ENCODE results near the gene FAT3.

Gene FAT3

DNA sequence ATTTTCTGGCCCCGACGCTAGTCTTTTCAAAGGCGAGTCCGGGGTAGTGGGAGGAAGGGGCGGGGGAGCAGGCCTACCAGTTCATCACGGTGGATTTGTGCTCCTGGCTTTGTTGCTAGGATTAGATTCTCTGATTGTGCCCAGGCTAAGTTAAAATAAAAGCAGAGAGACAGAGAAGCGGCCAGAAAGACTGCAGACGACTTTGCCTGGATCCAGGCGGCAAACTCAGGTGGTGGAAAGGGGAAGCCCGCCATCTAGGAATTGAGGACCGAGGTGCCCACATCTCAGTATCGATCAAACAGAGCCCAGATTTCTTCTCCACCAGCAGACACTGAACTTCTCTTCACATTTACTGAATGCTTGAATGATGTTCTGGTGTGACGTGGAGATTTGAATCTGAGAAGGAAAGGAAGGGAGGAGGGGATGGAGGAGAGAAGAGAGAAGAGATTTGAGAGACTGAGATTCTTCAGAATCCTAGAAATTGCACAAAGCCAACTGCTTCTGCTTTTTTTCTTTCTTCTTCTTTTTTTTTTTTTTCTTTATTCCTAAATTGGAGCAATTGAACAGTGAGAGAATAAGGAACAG is 2.7 kb downstream of the FAT3 start:
- TF ChIP-seq, protein P1, sequence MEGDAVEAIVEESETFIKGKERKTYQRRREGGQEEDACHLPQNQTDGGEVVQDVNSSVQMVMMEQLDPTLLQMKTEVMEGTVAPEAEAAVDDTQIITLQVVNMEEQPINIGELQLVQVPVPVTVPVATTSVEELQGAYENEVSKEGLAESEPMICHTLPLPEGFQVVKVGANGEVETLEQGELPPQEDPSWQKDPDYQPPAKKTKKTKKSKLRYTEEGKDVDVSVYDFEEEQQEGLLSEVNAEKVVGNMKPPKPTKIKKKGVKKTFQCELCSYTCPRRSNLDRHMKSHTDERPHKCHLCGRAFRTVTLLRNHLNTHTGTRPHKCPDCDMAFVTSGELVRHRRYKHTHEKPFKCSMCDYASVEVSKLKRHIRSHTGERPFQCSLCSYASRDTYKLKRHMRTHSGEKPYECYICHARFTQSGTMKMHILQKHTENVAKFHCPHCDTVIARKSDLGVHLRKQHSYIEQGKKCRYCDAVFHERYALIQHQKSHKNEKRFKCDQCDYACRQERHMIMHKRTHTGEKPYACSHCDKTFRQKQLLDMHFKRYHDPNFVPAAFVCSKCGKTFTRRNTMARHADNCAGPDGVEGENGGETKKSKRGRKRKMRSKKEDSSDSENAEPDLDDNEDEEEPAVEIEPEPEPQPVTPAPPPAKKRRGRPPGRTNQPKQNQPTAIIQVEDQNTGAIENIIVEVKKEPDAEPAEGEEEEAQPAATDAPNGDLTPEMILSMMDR (IDR thresholded peaks at IDR 0.05; ENCODE audit: low read length, missing control alignments): no peak
- DNase-seq (ENCODE audit: low read depth): no peak
- no peak overlapping the region for H3K4me3 ChIP-seq (replicated peaks; ENCODE audit: low read depth, low read length)

DNA sequence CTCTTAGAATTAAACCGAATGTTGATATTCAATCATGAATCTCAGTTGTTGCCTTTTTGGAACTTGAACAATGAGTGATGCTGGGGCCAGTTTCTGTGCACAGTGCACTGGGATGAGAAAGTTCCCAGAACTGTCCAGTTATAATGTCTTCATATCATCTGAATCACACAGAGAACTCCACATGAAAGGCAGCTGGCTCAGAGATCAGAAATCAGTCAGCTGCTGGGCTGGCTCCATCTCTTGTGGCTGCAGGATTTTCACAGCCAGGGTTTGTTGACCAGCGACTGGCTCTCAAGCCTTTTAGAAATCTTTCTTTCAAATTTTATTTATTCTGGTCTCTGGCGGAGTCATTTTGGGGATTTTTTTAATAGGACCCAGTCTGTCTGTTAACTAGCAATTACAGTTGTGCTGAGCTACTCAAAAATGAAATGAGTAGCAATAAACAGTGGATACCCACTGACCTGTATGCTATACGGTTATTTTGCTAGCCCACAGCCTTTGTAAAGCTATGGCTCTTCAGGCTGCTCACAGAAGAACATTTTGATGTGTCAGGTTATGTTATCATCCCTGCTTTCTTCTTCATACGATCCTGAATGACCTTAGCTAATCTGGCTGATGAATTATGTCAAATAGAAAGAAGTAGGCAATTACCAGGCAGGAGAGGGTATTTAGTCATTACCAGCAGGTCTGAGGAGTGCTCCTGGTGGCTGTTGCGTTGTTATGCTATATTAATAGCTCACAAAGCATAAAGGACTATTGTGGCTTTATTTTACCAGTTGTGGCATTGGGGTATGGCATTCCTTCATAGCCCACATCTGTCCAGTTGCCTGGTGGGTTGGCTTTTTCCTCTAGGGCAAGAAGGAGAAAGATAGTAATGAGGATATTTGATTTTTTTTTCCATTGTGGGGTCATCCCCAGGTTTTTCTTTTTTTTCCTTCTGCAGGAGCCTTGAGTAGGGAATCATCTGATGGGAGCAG is 3.6 kb downstream of the FAT3 start:
- no peak for DNase-seq (ENCODE audit: low read depth)
- no peak overlapping the region for H3K4me3 ChIP-seq (replicated peaks; ENCODE audit: low read depth, low read length)
- TF ChIP-seq, protein P1 (IDR thresholded peaks at IDR 0.05; ENCODE audit: low read length, missing control alignments): no peak

DNA sequence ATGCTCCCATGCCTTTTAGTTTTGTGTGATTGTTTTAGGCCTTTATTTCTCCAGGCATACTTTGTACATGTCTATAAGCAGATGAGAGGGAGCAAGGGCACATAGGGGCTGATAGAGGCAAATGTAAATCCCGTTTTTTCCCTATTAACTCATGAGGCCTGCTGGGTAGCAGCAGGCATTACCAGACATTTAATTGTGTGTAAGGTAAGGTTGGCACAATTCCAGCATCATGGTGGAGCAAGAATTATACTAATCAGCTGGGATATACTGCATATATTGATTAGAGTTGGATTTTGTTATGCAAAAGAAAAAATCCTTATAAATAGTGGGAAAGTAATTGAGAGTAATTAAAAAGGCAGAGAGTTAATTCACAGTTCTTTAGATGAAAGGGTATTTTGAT is 12.2 kb downstream of the FAT3 start:
- no peak for DNase-seq (ENCODE audit: low read depth)
- TF ChIP-seq, protein P1 (IDR thresholded peaks at IDR 0.05; ENCODE audit: low read length, missing control alignments): no peak
- H3K4me3 ChIP-seq (replicated peaks; ENCODE audit: low read depth, low read length): no peak overlapping the region

DNA sequence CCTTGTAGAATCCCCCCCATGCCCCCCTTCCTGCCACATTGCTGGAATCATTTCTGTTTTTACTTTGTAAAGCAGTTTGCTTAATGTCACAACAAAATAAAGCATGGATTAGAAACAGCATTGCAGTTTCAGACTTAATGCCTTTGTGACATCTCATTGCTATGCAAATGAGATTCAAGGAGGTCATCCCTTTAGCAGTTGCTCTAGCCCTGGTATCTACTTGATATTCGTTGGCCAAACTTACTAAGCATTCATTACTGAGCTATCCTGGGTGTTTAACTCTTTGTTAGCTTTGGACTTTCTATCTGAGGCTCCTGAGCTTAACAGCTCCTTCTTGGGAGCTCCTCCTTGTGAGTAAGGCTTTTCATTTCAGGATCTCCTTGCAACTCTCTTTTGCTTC is 16.3 kb downstream of the FAT3 start:
- TF ChIP-seq, protein P1 (IDR thresholded peaks at IDR 0.05; ENCODE audit: low read length, missing control alignments): no peak
- no peak overlapping the region for H3K4me3 ChIP-seq (replicated peaks; ENCODE audit: low read depth, low read length)
- DNase-seq (ENCODE audit: low read depth): no peak

DNA sequence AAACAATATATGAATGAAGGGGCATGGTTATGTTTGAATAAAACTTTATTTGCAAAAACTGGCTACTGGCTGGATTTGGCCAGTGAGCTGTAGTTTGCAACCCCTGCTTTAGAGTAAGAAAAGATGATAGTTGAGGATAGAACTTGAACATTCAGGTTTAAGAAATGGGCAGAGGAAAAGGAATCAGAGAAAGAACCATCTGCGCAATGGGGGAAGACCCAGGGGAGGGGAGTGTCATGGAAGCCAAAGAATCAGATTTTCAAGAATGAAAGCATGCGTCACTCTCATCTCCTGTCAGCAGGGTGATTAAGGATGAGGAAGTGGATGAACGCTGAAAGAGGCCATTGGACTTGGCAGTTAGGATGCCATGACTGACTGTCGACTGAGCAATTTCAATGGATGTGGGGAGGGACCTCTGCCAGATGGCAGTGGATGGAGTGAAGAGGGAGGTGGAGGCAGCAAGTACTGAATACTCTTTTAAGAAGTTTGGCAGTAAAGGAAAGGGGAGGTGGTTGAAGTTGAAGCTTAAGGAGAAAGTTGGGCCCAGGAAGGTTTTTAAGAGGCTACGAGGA is 21.2 kb downstream of the FAT3 start:
- no peak overlapping the region for H3K4me3 ChIP-seq (replicated peaks; ENCODE audit: low read depth, low read length)
- TF ChIP-seq, protein P1 (IDR thresholded peaks at IDR 0.05; ENCODE audit: low read length, missing control alignments): no peak
- no peak for DNase-seq (ENCODE audit: low read depth)

DNA sequence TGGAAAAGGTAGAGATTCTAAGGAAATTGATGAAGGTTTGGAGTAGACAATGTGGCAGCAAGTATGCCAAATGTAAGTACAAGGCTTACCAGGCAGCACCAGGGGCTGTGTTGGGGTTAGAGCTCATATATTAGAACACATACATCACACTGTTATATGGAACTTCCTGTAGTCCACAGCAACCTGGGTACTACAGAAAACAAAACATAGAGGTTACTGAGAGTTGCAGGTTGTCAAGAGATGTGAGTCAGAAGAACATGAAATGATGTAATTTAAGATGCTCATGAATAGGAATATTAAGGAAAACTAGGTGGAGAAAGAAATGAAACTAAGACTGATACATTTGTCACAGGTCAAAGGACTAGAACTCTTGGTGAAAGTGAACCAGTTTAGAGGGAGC is 22.0 kb downstream of the FAT3 start:
- no peak overlapping the region for H3K4me3 ChIP-seq (replicated peaks; ENCODE audit: low read depth, low read length)
- TF ChIP-seq, protein P1 (IDR thresholded peaks at IDR 0.05; ENCODE audit: low read length, missing control alignments): no peak
- no peak for DNase-seq (ENCODE audit: low read depth)

Data from fibroblast of pulmonary artery (primary cell).